Stimulated activated naive CD8-positive, alpha-beta T cell treated with anti-CD3 and anti-CD28 coated beads, Interleukin-15, amount 100 ng/mL, for 72 hours (primary cell): ENCODE results near the gene CFAP74.

ENCODE experiments used
- ATAC-seq: fragments of 150-1000 bp; cut with Tn5 transposase; 2 replicates; pipeline ENCODE4 v1.10.0; 2021; ENCODE audit warnings: mild to moderate bottlenecking, moderate library complexity
- DNase-seq, 2 donors: peaks; one replicate each; pipeline ENCODE4 v3.0.0; 2021 to 2022
- H3K27ac Mint-ChIP-seq, 2 donors: one replicate each; pipeline ENCODE4 v1.8.0; 2022; ENCODE audit warnings: mild to moderate bottlenecking in 2 of 2, mixed read lengths in 2 of 2, moderate library complexity in 2 of 2
- H3K27me3 Mint-ChIP-seq: one replicate; pipeline ENCODE4 v1.8.0; 2022; ENCODE audit warnings: mixed read lengths
- H3K4me1 Mint-ChIP-seq: one replicate; pipeline ENCODE4 v1.8.0; 2022; ENCODE audit warnings: mild to moderate bottlenecking, mixed read lengths
- H3K4me3 Mint-ChIP-seq, 2 donors: one replicate each; pipeline ENCODE4 v1.8.0; 2022; ENCODE audit warnings: mild to moderate bottlenecking in 2 of 2, mixed read lengths in 2 of 2, moderate library complexity in 1 of 2
- H3K9me3 Mint-ChIP-seq, 2 donors: one replicate each; pipeline ENCODE4 v1.8.0; 2022; ENCODE audit warnings: mixed read lengths in 2 of 2

The CFAP74 gene

DNA sequence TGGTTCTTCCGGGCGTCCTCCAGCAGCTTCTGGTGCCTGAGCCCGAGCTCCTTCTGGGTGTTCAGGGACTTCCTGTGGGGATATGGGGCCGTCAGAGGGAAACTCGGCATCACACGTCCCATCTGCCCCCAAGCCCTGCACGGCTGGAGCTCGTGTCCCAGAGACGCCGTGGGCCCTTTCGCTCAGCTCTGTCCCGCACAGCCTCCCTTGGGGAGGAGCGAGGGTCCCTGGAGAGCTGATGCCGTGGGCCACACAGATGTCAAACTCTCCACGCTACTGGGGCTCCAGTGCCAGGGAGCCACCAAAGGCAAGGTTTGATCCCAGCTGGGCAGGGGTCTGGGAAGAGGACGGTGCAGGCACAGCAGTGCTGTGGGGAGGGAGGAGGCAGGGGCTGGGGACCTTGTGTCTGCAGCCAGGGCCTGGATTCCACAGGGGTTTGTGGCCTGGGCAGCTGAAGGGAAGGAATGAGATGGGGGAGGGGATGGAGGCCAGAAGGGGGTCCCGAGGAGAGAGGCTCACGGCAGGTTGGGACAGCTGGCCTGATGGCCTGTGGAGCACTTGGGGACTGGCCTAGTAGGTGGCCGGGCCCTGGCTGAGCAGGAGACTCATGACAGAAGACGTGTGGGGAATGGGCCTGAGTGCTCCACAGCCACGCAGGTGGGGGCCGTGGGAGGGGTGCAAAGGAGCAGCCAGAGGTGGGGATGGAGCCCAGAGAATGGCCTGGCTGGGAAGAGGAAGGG is 30.4 kb downstream of the CFAP74 start:
- ATAC-seq (no peak), DNase-seq (no peak)
- H3K4me3 Mint-ChIP-seq = no peak overlapping the region
- no peaks in the 10 kb centered on the region for H3K4me1 Mint-ChIP-seq
- no peaks in the 10 kb centered on the region for H3K9me3 Mint-ChIP-seq
- no peak overlapping the region for H3K27ac Mint-ChIP-seq
- peaks cover 40% of the 10 kb centered on the region for H3K27me3 Mint-ChIP-seq

DNA sequence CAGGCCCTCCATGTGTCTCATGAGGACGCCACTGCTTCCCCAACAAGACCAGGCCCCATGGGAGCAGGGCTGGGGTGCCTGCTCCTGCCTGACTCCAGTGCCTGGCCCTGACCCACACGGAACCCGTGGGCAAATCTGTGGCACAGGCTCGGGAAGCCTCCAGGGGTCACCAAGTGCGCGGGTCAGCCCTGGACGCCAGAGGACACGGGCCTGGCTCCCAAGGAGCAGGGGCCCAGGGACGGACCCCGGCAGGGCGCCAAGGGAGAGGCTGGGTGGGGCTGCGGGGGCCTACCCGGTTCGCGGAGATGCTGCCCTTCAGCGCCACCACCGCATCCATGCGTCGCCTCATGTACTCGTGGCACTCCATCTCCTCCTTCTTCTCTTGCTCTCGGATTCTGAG is 31.9 kb downstream of the CFAP74 start:
- Mint-ChIP-seq H3K9me3 (no peaks in the 10 kb centered on the region), H3K4me3 (no peak overlapping the region), H3K27me3 (peaks cover 33% of the 10 kb centered on the region), H3K4me1 (no peaks in the 10 kb centered on the region), H3K27ac (no peak overlapping the region)
- DNase-seq (no peak), ATAC-seq (no peak)

GRCh38 chr1:1971017-1971416 is 32.6 kb downstream of the CFAP74 start:
- no peak overlapping the region for H3K4me3 Mint-ChIP-seq
- no peaks in the 10 kb centered on the region for H3K9me3 Mint-ChIP-seq
- peaks cover 26% of the 10 kb centered on the region for H3K27me3 Mint-ChIP-seq
- DNase-seq = no peak
- H3K4me1 Mint-ChIP-seq = no peaks in the 10 kb centered on the region
- no peak for ATAC-seq
- H3K27ac Mint-ChIP-seq = no peak overlapping the region

GRCh38 chr1:1969953-1970716 is 33.5 kb downstream of the CFAP74 start:
- Mint-ChIP-seq H3K4me3 (no peak overlapping the region), H3K27ac (no peak overlapping the region), H3K27me3 (peaks cover 20% of the 10 kb centered on the region), H3K4me1 (no peaks in the 10 kb centered on the region), H3K9me3 (no peaks in the 10 kb centered on the region)
- no peak for ATAC-seq
- DNase-seq = no peak

- ATAC-seq (no peak), DNase-seq (no peak)
- H3K27ac Mint-ChIP-seq = no peak overlapping the region
- no peaks in the 10 kb centered on the region for H3K9me3 Mint-ChIP-seq
- no peaks in the 10 kb centered on the region for H3K4me1 Mint-ChIP-seq
- no peak overlapping the region for H3K4me3 Mint-ChIP-seq
- peaks cover 20% of the 10 kb centered on the region for H3K27me3 Mint-ChIP-seq
Measured at GRCh38 chr1:1969505-1969900, 34.1 kb downstream of the CFAP74 start.

- DNase-seq = no peak
- H3K27me3 Mint-ChIP-seq = peaks cover 17% of the 10 kb centered on the region
- H3K27ac Mint-ChIP-seq = no peak overlapping the region
- H3K4me3 Mint-ChIP-seq = no peak overlapping the region
- H3K9me3 Mint-ChIP-seq = no peaks in the 10 kb centered on the region
- no peaks in the 10 kb centered on the region for H3K4me1 Mint-ChIP-seq
- ATAC-seq = no peak
Measured at GRCh38 chr1:1968767-1969504, 34.6 kb downstream of the CFAP74 start.

GRCh38 chr1:1967879-1968278 is 35.7 kb downstream of the CFAP74 start:
- H3K4me1 Mint-ChIP-seq = no peaks in the 10 kb centered on the region
- DNase-seq = no peak
- no peak for ATAC-seq
- H3K9me3 Mint-ChIP-seq = no peaks in the 10 kb centered on the region
- H3K4me3 Mint-ChIP-seq = no peak overlapping the region
- H3K27me3 Mint-ChIP-seq = peaks cover 9% of the 10 kb centered on the region
- no peak overlapping the region for H3K27ac Mint-ChIP-seq

GRCh38 chr1:1967151-1967550 is 36.4 kb downstream of the CFAP74 start:
- DNase-seq (no peak), ATAC-seq (no peak)
- H3K4me3 Mint-ChIP-seq = no peak overlapping the region
- peaks cover 7% of the 10 kb centered on the region for H3K27me3 Mint-ChIP-seq
- H3K4me1 Mint-ChIP-seq = no peaks in the 10 kb centered on the region
- H3K27ac Mint-ChIP-seq = peak overlapping the region in 1 of 2 donors; percentile 69
- no peaks in the 10 kb centered on the region for H3K9me3 Mint-ChIP-seq

- DNase-seq (no peak), ATAC-seq (no peak)
- H3K27me3 Mint-ChIP-seq = peaks cover 16% of the 10 kb centered on the region
Measured at GRCh38 chr1:1966071-1966740, 37.4 kb downstream of the CFAP74 start.

DNA sequence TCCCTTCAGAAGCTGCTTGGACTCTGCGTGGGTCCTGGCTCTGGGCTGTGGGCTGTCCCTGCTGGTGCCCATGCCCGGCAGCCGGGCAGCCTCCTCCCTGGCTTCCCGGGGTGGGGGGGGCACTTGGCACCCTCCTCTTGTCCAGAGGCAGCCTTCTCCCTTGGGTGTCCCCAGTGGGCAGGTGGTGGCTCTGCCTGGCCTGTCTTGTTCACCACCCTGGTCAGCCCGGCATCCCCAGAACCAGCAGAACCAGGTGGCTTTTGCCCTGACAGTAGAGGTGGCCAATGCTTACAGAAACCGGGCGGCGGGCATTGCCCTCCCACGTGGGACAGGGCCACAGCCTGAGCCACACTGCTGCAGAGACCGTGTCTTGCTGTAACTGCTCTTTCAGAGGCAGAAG is 38.0 kb downstream of the CFAP74 start:
- Mint-ChIP-seq H3K9me3 (no peaks in the 10 kb centered on the region), H3K4me1 (peaks cover 12% of the 10 kb centered on the region)

More at GRCh38 chr1:1966071-1966740, 37.4 kb downstream of the CFAP74 start:
- Mint-ChIP-seq H3K4me3 (no peak overlapping the region), H3K27ac (no peak overlapping the region), H3K9me3 (no peaks in the 10 kb centered on the region), H3K4me1 (peaks cover 7% of the 10 kb centered on the region)

GRCh38 chr1:1964811-1965210 is 38.8 kb downstream of the CFAP74 start:
- Mint-ChIP-seq H3K4me1 (peaks cover 19% of the 10 kb centered on the region), H3K9me3 (no peaks in the 10 kb centered on the region), H3K27me3 (peaks cover 30% of the 10 kb centered on the region), H3K27ac (no peak overlapping the region), H3K4me3 (no peak overlapping the region)
- DNase-seq (no peak), ATAC-seq (no peak)

More for the DNA sequence above, 38.0 kb downstream of the CFAP74 start:
- Mint-ChIP-seq H3K27ac (no peak overlapping the region), H3K4me3 (no peak overlapping the region), H3K27me3 (peaks cover 23% of the 10 kb centered on the region)
- DNase-seq (no peak), ATAC-seq (no peak)

- Mint-ChIP-seq H3K27ac (no peak overlapping the region), H3K27me3 (peaks cover 43% of the 10 kb centered on the region), H3K4me1 (peaks cover 25% of the 10 kb centered on the region), H3K9me3 (no peaks in the 10 kb centered on the region), H3K4me3 (no peak overlapping the region)
- ATAC-seq = no peak
- no peak for DNase-seq
Measured at GRCh38 chr1:1963570-1963969, 40.0 kb downstream of the CFAP74 start.

- H3K9me3 Mint-ChIP-seq = no peaks in the 10 kb centered on the region
- H3K4me3 Mint-ChIP-seq = no peak overlapping the region
- peaks cover 25% of the 10 kb centered on the region for H3K4me1 Mint-ChIP-seq
- ATAC-seq = no peak
- no peak for DNase-seq
- no peak overlapping the region for H3K27ac Mint-ChIP-seq
- peaks cover 49% of the 10 kb centered on the region for H3K27me3 Mint-ChIP-seq
Measured at GRCh38 chr1:1962752-1963151, 40.8 kb downstream of the CFAP74 start.

GRCh38 chr1:1960480-1961196 is 42.9 kb downstream of the CFAP74 start:
- Mint-ChIP-seq H3K4me3 (peak overlapping the region in 1 of 2 donors; percentile 67), H3K9me3 (no peaks in the 10 kb centered on the region), H3K27ac (no peak overlapping the region), H3K4me1 (peaks cover 25% of the 10 kb centered on the region), H3K27me3 (peaks cover 49% of the 10 kb centered on the region)
- no peak for DNase-seq
- no peak for ATAC-seq
